HG02798 (cell line): Measurements from ENCODE around the gene KRTAP10-8.
"Not testable (repeated sequence)": the region's sequence is repeated elsewhere in the genome, so short reads cannot be mapped to it uniquely, and the experiment has no call there.

Source experiments
- ATAC-seq: cut with Tn5 transposase; IDR thresholded peaks from one replicate; pipeline ENCODE4 v1.9.1; 2021; ENCODE audit warnings: mild to moderate bottlenecking; ENCODE audit not compliant: unreplicated experiment, poor library complexity

Gene KRTAP10-8

GRCh38 chr21:44596068-44596725, 15.7 kb upstream of the KRTAP10-8 start:
- no peak for ATAC-seq

- no peak for ATAC-seq
Measured at GRCh38 chr21:44598061-44598460, 13.8 kb upstream of the KRTAP10-8 start.

- no peak for ATAC-seq
Measured at GRCh38 chr21:44599264-44600029, 12.4 kb upstream of the KRTAP10-8 start.

GRCh38 chr21:44600118-44600978, 11.5 kb upstream of the KRTAP10-8 start, which contains the start of gene KRTAP10-7:
Gene KRTAP10-7 (plus strand): TSS chr21:44600597. CDS start chr21:44600622, 25 bp downstream.
- not testable (repeated sequence) for ATAC-seq

- not testable (repeated sequence) for ATAC-seq
Measured at GRCh38 chr21:44601091-44601490, 10.8 kb upstream of the KRTAP10-8 start.

- no peak for ATAC-seq
Measured at GRCh38 chr21:44601596-44602462, 10.1 kb upstream of the KRTAP10-8 start.

- ATAC-seq, result no peak
Measured at GRCh38 chr21:44602463-44602850, 9.4 kb upstream of the KRTAP10-8 start.

- ATAC-seq, result no peak
Measured at GRCh38 chr21:44603109-44603875, 8.6 kb upstream of the KRTAP10-8 start.

GRCh38 chr21:44603911-44604310, 8.0 kb upstream of the KRTAP10-8 start:
- no peak for ATAC-seq

GRCh38 chr21:44606495-44606894, 5.4 kb upstream of the KRTAP10-8 start:
- ATAC-seq, result no peak

GRCh38 chr21:44609193-44609592, 2.7 kb upstream of the KRTAP10-8 start:
- no peak for ATAC-seq

GRCh38 chr21:44610157-44610843, 1.6 kb upstream of the KRTAP10-8 start:
- not testable (repeated sequence) for ATAC-seq

GRCh38 chr21:44611551-44611950, 328 bp upstream of the KRTAP10-8 start:
- no peak for ATAC-seq

- no peak for ATAC-seq
Measured at GRCh38 chr21:44612669-44613229, 870 bp downstream of the KRTAP10-8 start.

GRCh38 chr21:44613386-44614155, 1.7 kb downstream of the KRTAP10-8 start:
- ATAC-seq, result no peak

GRCh38 chr21:44614161-44614631, 2.3 kb downstream of the KRTAP10-8 start:
- ATAC-seq, result no peak

- ATAC-seq, result no peak
Measured at GRCh38 chr21:44614961-44615391, 3.1 kb downstream of the KRTAP10-8 start.
